Measurements from ENCODE around the gene CRTC2. TPM values are rescaled to one million over a fixed set of nuclear protein-coding genes. Genes with fewer than 3 reads are reported as not detected.
A peak's percentile ranks its signal among the peaks of the same experiment; 100 is the strongest.

Gene CRTC2
- total and polyA plus RNA-seq, 12 donors: 14.6 to 50.5 (median 18.6) TPM

DNA sequence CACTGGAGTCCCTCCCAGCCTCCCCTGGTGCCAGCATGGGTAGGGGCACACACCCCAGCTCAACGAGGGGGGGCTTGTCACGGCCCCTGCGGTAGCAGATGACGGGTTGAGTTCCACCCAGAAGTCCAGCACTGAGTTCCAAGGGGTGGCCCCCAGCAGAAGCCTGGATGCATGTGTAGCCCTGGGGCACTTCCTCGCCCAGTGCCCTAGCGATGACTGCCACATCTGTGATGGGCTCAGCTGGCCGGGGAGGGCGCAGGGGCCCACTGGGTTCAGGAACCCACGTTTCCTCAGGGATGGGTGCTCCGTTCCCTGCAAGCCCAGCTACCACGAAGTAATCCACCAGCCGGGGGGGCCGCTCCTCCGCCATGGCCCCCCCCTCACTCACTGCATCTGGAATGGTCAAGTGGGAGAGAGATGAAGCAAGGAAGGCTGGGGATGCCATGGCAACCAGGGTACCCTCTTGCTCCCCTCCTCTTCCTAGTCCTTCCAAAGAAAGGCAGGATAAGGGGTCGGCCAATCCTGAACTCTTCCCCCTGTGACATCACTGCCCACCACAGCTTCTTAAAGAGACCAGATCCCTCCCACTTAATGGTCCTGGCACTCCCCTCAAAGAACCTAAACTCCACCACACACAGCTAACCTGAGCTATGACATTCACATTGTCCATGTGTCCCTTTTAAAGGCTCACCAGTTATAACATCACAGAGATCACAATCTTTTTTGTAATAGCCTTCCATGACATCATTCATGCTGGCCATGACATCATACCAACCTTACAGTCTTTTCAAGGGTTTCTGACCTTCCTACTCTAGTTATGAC is 14.2 kb downstream of the CRTC2 start:
- TF ChIP-seq, protein P1, sequence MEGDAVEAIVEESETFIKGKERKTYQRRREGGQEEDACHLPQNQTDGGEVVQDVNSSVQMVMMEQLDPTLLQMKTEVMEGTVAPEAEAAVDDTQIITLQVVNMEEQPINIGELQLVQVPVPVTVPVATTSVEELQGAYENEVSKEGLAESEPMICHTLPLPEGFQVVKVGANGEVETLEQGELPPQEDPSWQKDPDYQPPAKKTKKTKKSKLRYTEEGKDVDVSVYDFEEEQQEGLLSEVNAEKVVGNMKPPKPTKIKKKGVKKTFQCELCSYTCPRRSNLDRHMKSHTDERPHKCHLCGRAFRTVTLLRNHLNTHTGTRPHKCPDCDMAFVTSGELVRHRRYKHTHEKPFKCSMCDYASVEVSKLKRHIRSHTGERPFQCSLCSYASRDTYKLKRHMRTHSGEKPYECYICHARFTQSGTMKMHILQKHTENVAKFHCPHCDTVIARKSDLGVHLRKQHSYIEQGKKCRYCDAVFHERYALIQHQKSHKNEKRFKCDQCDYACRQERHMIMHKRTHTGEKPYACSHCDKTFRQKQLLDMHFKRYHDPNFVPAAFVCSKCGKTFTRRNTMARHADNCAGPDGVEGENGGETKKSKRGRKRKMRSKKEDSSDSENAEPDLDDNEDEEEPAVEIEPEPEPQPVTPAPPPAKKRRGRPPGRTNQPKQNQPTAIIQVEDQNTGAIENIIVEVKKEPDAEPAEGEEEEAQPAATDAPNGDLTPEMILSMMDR (IDR thresholded peaks at IDR 0.05): no peak
- intact Hi-C loops (cut with DNase I): loop anchor here in 5 of 10 donors (2.0 to 10.0 kb wide), 3 partner anchors 21 to 149 kb away; partner anchors contain the start of gene GATAD2B (in 3 of the 5)
- no peaks in the 10 kb centered on the region for H3K27me3 ChIP-seq
- H3K4me3 ChIP-seq: peak overlapping the region in 9 of 10 donors; percentile 78 to 99 (median 91)
- peaks cover 5 to 44% (median 30%) of the 10 kb centered on the region in 9 donors for H3K4me1 ChIP-seq
- WGBS, 2 donors: 83 to 86% methylated on average over 15 of the region's 15 CpGs
- peak overlapping the region in 9 of 10 donors; percentile 97 to 100 (median 100) for H3K27ac ChIP-seq
- DNase-seq (peak in 1 of 2 donors; percentile 21), ATAC-seq (no peak)
- H3K9me3 ChIP-seq: no peaks in the 10 kb centered on the region
- peaks cover 0 to 67% (median 27%) of the 10 kb centered on the region in 9 donors for H3K36me3 ChIP-seq

DNA sequence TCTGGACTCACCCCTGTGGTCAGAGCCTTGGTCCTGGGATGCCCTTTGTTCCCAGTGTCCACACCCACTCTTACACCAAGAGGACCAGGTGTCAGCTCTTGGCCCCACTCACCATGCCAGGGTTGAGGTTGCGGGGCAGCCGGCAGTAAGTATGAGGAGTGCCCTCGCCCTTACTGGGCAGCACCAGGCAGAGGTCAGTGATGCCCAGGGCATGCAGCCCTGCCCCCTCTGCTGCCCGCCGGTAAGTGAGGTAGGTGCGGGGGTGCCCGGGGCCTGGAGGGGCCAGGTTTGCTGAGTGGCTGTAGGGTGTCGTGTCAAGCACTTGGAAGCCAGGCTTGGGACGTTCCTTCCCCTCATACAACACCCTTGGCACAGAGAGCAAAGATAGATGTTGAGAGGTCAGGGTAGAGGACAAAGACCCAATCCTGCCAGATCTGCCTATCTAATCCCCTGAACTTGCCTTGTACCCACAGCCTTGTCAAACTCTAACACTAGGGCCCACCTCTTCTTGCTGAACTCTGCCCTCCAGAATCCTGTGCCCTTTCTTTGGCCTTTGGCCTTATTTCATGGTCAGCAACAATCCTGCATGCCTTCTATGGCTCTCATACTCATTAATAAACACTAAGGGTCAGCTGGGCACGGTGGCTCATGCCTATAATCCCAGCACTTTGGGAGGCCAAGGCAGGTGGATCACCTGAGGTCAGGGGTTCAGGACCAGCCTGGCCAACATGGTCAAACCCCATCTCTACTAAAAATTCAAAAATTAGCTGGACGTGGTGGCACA is 15.5 kb downstream of the CRTC2 start:
- Histone ChIP-seq H3K27me3 (no peaks in the 10 kb centered on the region), H3K4me1 (peaks cover 5 to 44% (median 30%) of the 10 kb centered on the region in 9 donors), H3K27ac (peak overlapping the region in 9 of 10 donors; percentile 37 to 100 (median 97)), H3K36me3 (peaks cover 0 to 67% (median 21%) of the 10 kb centered on the region in 9 donors), H3K9me3 (no peaks in the 10 kb centered on the region), H3K4me3 (peak overlapping the region in 1 of 10 donors; percentile 78)
- DNase-seq (peak in 1 of 2 donors; percentile 19), ATAC-seq (no peak)
- intact Hi-C loops (cut with DNase I): loop anchor here in 3 of 10 donors (10.0 kb wide), 2 partner anchors 118 to 148 kb away; no protein-coding TSS in a partner anchor
- WGBS, 2 donors: 73 to 82% methylated on average over 11 of the region's 11 CpGs
- TF ChIP-seq, protein P1 (IDR thresholded peaks at IDR 0.05): no peak

DNA sequence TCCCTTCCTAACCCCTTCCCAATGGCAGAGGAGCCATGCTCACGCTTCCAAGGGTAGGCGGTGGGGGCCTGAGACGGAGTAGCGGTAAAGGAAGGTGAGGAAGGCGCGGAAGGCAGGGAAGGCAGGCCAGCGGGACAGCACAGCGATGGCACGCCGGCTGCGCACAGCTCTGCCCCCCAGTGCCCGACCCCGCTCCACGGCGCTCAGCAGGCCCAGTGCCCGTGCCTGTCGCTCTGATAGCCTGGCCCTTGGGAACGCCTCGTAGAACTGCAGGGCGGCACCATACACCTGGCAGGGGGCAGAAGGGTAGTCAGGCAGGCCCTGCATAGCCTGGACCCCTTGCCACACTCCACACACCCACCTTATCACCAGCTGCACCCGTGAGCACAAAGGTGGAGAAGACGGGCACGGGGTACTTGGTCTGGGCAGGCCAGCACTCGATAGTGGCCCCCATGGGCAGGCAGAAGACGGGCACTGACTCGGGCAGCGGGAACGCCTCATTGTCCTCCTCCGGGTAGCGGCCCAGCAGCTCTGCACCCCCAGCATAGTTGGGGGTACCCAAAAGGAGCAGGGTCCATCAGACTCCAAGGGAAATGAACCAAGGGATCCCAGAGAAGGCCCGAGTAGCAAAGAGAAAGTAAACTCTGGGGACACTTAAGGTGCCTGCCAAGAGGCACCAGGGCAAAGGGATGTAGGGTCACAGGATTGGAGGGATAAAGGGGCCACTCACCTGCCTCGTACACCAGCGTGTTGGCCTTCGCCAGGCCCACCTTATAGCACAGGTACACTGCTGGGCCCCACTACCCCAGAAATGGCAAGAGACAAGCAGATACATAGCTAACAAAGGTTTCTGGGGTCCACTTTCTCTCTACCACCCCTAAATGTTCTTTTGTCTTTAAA is 16.3 kb downstream of the CRTC2 start:
- DNase-seq (peak in 1 of 2 donors; percentile 9), ATAC-seq (no peak)
- no peaks in the 10 kb centered on the region for H3K27me3 ChIP-seq
- H3K27ac ChIP-seq: peak overlapping the region in 2 of 10 donors; percentile 53 to 100
- peaks cover 5 to 40% (median 28%) of the 10 kb centered on the region in 9 donors for H3K4me1 ChIP-seq
- intact Hi-C loops (cut with DNase I): loop anchor here in 3 of 10 donors (10.0 kb wide), 2 partner anchors 117 to 147 kb away; no protein-coding TSS in a partner anchor
- H3K4me3 ChIP-seq: no peak overlapping the region
- peaks cover 0 to 70% (median 30%) of the 10 kb centered on the region in 9 donors for H3K36me3 ChIP-seq
- H3K9me3 ChIP-seq: no peaks in the 10 kb centered on the region
- WGBS, 2 donors: 92 to 95% methylated on average over 34 of the region's 34 CpGs
- TF ChIP-seq, protein P1 (IDR thresholded peaks at IDR 0.05): no peak
